NCI-H774 (cell line): ENCODE results near the gene NLGN1.

ENCODE experiments used
- DNase-seq: peaks from one replicate; lab custom pipeline; 2025; lab: John Stamatoyannopoulos, UW

NLGN1 gene

GRCh38 chr3:174094669-174095068 is 697.1 kb downstream of the NLGN1 start:
- DNase-seq, result no peak

- no peak for DNase-seq
Observed at GRCh38 chr3:174097686-174098085, 700.1 kb downstream of the NLGN1 start.

- no peak for DNase-seq
Observed at GRCh38 chr3:174098746-174099145, 701.2 kb downstream of the NLGN1 start.

- no peak for DNase-seq
Observed at GRCh38 chr3:174099724-174100123, 702.2 kb downstream of the NLGN1 start.

GRCh38 chr3:174100744-174101143 is 703.2 kb downstream of the NLGN1 start:
- DNase-seq, result no peak

- peak; percentile 88 for DNase-seq
Observed at GRCh38 chr3:174101244-174101643, 703.7 kb downstream of the NLGN1 start.

- no peak for DNase-seq
Observed at GRCh38 chr3:174102274-174102673, 704.7 kb downstream of the NLGN1 start.

- DNase-seq, result no peak
Observed at GRCh38 chr3:174102866-174103265, 705.3 kb downstream of the NLGN1 start.

GRCh38 chr3:174110761-174111160 is 713.2 kb downstream of the NLGN1 start:
- DNase-seq, result no peak

GRCh38 chr3:174111776-174112175 is 714.2 kb downstream of the NLGN1 start:
- no peak for DNase-seq

- DNase-seq, result no peak
Observed at GRCh38 chr3:174116421-174116820, 718.9 kb downstream of the NLGN1 start.

- DNase-seq, result no peak
Observed at GRCh38 chr3:174120997-174121396, 723.5 kb downstream of the NLGN1 start.

- no peak for DNase-seq
Observed at GRCh38 chr3:174122411-174122810, 724.9 kb downstream of the NLGN1 start.

GRCh38 chr3:174125267-174125824 is 727.8 kb downstream of the NLGN1 start:
- DNase-seq, result peak; percentile 24

GRCh38 chr3:174126990-174127758 is 729.6 kb downstream of the NLGN1 start:
- DNase-seq, result no peak

GRCh38 chr3:174132006-174132405 is 734.5 kb downstream of the NLGN1 start:
- DNase-seq, result no peak

GRCh38 chr3:174132421-174133042 is 735.0 kb downstream of the NLGN1 start:
- DNase-seq, result no peak

GRCh38 chr3:174146008-174146407 is 748.5 kb downstream of the NLGN1 start:
- no peak for DNase-seq

GRCh38 chr3:174147798-174148197 is 750.3 kb downstream of the NLGN1 start:
- DNase-seq, result no peak

- no peak for DNase-seq
Observed at GRCh38 chr3:174153871-174154270, 756.3 kb downstream of the NLGN1 start.

- DNase-seq, result no peak
Observed at GRCh38 chr3:174156200-174156599, 758.7 kb downstream of the NLGN1 start.

GRCh38 chr3:174158674-174159073 is 761.1 kb downstream of the NLGN1 start:
- DNase-seq, result no peak

- DNase-seq, result no peak
Observed at GRCh38 chr3:174159604-174160003, 762.1 kb downstream of the NLGN1 start.
